D341Med (cell line): ENCODE data around the gene TTYH1.
A peak's percentile ranks its signal among the peaks of the same experiment; 100 is the strongest.
"Not testable (repeated sequence)": the region's sequence is repeated elsewhere in the genome, so short reads cannot be mapped to it uniquely, and the experiment has no call there.

ENCODE experiments used
- DNase-seq: peaks from one replicate; pipeline ENCODE4 v3.0.0; 2012; ENCODE audit warnings: low spot score

TTYH1 gene

DNA sequence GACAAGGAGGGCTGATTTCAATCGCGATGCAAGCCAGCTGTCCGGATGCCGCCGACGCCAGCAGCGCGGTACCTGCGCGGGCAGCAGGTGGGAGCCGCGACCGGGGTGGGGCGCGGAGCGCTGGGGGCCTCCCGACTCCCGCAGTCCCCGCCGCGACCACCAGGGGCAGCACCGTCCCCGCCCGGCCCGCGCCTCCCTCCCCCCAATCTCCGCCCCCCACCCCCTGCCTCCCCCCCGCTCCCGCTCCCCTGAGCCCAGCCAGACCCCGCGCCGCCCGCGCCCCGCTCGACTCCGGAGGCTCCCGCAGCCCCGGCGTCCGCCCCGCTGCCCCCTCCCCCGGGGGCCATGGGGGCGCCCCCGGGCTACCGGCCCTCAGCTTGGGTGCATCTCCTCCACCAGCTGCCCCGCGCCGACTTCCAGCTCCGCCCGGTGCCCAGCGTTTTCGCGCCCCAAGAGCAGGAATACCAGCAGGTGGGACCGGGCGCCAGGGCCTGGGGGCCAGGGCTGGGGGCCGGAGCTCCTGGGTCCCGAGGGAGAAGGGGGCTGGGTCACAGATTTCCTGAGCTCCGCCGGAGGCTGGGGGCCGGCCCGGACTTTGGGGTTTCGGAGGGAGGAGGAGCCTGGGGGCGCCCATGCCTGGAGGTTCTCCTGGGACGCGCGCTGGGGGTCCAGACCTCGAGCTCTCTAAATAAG, at the start of gene TTYH1:
Gene TTYH1 (plus strand): TSS at position 257 of the 693 bp plus-strand sequence. CDS start 89 bp downstream, at position 346.
- peak; percentile 89 for DNase-seq

DNA sequence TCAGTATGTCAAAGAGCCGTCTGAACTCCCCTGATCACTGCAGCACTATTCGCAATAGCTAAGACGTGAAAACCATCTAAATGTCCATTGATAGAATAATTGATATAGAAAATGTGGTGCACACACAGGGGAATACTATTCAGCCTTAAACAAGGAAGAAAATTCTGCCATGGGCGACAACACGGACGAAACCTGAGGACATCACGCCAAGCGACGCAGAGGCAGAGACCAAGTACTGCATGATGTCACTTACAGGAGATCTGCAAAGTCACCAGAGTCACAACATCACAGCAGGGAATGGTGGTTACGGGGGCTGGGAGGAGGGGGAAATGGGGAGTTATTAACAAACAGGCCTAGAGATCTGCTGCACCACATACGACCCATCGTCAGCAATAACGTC, 49.5 kb upstream of the TTYH1 start:
- DNase-seq: not testable (repeated sequence)

DNA sequence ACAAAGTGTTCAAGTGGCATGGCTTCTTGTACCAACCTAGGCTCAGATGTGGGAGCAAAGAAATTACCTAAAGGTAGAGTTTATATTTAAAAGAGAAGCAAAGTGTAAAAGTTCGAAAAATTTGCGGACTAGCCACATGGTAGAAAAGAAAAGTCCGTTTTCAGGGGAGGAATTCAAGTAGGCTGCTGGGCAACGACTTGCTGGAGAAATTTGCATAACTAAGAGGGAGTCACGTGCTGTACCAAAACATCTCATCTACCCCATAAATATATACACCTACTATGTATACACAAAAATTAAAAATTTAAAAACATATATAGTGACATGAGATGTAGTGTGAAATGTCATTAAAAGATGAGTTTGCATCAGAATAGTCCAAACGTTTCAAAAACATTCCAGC, 48.5 kb upstream of the TTYH1 start:
- DNase-seq: no peak

DNA sequence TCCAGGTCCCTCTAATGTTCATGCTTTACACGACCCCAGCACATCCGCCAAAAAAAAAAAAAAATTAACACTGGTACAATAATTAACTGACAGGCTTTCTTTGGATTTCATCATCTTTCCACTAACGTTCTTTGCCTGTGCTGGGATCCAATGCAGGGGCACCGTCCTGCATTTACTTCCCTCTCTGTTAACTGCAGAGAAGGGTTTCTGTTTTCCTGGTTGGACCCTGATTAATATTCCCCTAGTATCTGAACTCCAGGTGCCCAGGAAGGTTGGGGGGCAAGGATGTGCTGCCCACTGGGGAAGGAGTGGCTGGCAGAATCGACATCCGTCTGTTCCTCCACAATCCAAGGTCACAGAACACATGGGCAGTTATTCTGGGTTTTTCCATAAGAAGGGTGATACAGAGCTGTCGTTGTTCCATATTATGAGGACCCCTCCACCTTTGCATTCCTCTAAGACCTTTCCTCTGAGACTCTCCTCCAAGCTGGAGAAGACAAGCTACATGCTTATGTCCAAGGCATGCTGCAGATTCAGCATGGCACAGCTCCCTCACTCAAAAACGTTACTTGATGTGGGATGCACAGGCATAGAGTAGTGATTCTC, 46.1 kb upstream of the TTYH1 start:
- DNase-seq: no peak

DNA sequence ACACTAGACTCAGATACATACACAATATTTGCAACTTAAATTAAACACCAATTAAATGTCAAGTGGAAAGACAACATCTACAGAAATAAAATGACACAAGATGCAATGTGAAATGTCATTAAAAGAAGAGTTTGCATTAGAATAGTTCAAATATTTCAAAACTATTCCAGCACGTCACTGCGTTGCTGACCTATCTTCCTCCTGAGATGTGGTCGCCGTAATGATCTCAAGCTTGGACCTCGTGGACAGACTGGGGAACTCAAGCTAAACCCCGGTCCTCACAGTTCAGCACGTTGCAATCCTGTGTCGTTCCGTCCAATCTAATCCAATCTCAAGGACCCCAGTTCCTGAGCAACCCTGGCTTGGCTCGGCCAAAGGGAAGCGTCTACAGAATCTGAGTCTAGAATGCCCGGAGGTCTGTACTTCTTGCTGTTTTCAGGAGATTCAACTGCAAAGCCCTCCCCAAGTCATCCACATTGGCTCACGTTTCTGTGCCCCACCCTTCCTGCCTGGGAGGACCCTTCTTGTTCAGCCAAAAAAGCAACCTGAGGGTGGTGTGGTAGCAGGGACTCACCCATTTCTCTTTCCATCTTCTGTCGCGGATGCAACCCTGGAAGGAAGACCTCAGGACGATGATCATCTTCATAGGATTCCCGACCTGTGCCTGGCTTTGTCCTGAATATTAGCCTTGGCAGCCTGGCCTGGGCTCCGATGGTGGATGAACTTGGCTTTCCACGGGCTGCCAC, 45.4 kb upstream of the TTYH1 start:
- not testable (repeated sequence) for DNase-seq

DNA sequence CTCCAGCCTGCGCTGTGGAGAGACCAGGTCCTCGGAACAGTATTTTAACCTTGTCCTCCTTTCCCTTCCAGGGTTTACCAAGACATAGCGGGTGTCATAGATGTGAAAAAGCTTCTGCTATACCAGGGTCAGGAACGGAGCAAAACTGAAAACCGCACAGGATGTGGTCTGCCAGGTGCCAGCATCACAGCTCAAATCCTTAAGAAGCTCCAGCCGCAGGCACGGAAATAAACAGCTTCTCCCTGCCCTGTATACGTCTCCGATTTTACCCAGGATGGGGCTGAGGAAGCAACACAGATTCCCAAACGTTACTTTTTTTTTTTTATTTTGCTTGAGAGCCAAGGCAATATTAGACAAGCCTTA, 44.8 kb upstream of the TTYH1 start:
- DNase-seq: not testable (repeated sequence)

DNA sequence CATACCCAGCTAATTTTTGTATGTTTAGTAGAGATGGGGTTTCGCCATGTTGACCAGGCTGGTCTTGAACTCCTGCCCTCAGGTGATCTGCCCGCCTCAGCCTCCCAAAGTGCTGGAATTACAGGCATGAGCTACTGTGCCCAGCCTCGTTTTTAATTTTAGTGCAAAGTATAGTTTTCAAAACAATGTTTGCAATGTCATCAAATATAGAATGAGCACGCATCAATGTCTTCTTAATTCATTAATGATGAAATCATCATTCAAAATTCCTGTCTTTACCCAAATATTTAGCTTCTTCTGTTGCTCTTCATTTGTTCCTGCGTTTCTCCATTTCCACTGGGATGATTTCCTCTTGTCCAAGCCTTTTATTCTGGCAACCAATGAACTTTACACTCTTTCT, 43.8 kb upstream of the TTYH1 start:
- not testable (repeated sequence) for DNase-seq

DNA sequence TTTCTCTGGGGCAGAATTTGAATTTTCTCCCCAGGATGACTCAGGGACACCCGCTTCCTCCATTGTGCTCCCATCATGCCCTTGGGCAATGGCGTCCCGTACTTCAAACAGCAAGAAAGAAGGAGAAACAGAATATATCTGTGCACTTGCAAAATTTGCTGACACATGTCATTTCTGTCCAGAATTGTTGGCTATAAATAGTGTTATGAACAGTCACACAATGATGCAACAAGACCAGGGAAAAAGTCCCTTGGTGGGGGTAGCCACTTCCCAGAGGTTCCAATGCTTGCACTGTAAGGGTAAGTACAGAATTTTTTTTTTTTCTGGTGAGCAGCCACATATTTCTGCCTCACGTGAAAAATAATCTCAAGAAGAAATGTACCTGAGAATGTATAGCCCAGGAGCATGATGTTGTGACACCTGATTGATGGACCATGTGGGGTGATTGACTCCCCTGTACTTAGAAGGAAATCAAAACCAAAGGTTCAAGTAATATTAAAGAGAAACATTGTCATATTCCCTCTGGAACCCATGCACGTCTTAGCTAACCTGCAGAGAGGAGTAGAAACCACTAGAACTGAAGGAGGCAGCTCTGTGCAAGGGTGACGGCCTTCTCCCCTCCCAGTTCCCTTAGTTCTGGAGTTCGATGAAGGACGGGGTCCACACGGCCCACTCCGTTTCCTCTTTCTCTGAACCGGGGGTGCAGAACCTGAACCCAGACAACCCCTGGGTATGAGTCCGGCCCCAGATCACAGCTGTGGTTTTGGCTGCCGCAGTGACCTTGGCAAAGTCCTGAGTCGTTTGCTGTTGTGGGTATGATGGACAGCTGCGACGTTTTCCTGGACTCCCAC, 41.3 kb upstream of the TTYH1 start:
- DNase-seq: no peak

DNA sequence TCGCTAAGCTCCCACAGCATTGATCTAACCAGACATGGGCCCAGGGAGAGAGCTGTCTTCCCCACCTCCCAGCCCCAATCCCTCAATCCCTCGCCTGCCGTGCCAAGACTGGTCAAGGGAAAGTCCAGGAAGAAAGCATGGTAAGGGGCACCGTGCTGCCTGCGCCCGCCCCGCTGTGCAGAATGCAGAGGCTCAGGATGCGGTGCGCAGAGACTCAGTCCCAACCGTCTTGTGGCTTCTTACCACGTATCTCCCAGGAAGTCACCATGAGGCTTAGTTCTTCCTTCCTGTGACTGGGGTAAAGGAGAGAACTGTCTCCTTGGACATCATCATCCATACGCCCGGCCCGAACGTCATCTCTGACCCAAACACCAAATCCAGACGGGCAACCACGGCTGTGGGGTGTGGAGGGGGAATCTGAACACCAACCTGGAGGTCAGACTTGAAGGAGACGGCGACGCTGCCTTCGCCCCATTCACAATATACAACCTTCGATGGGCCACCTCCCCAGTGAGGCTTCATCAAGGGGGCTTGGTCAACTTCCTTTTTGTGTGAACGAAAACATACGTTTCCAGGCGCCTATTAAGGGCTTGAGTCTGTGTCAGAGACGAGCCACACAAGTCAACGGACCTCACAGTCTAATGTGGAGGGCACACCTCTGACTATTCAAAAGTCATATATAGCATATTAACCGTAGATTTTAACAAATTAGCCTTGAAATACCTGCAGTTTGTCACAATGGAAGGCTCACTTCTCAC, 39.9 kb upstream of the TTYH1 start:
- not testable (repeated sequence) for DNase-seq

DNA sequence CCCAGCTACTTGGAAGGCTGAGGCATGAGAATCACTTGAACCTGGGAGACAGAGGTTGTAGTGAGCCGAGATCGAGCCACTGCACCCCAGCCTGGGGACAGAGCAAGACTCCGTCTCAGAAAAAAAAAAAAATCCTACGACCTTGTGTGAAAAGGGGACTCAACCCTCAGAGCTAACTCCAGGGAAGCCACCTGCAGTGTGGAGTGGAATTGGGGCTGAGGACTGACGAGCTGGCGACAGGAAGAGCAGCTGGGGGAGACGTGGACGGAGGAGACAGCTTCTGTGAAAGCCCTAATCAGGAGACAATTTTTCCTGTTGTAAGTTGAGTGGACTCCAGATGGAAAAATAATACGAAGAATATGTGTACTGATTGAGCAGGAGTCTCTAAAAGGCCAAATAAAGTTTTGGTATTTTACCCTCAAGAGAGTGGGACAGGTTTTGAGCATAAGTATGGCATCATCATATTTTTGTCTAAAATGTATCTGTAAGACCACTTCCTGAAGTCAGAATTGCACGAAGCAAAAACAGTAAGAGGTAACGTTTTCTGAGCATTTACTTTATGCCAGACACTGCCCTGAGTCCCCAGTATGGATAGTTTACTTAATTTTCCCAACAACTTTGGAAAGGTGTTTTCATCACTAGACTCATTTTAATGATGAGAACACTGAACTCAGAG, 38.5 kb upstream of the TTYH1 start:
- DNase-seq: no peak

DNA sequence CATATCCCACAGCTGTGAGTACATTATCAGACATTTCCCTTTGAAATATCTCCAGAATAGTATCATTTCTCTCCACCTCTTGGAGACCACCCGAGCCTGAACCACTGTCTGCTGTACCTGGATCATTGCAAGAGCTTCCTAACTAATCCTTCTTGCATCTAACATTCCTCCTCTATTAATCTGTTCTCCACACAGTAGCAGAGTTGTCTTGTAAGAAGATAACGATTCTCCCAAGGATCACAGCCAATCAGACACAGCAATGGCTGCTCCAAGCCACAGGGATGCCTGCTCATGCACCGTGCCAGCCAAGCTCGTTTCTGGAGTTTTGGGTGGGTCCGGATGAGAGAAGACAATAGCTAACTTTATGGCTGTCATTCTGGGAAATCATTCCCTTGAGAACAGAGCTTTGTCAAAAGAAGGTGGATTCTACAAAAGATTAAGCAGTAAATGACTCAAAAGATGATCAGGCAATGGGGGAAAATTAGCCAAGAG, 36.0 kb upstream of the TTYH1 start:
- no peak for DNase-seq

DNA sequence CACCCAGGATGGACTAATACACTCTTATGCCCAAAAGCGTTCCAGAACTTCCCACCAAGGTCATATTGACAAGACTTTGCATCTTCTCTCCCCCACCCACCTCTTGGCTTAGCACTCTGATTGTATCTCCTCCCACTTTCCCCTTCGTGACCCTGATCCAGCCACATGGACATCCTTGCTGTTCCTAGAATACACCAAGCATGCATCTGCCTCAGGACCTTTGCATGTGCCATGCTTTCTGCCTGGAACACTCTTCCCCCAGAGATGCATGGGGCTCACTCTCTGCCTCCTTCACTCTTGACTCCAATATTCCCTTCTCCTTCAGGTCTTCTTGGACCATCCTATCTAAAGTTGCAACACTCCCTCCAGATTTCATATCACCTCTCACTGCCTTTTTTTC, 34.4 kb upstream of the TTYH1 start:
- no peak for DNase-seq

DNA sequence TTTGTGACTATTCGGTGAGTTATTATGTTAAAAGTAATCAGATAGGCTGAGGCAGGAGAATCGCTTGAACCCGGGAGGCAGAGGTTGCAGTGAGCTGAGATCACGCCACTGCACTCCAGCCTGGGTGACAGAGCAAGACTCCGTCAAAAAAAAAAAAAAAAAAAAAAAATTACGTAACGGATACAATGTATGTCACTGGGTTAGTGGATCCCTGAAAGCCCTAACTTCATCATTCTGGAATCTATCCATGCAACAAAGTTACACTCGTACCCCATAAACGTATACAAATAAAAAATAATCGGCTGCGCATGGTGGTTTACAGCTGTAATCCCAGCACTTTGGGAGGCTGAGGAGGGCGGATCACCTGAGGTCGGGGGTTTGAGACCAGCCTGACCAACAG, 33.2 kb upstream of the TTYH1 start:
- DNase-seq: not testable (repeated sequence)

DNA sequence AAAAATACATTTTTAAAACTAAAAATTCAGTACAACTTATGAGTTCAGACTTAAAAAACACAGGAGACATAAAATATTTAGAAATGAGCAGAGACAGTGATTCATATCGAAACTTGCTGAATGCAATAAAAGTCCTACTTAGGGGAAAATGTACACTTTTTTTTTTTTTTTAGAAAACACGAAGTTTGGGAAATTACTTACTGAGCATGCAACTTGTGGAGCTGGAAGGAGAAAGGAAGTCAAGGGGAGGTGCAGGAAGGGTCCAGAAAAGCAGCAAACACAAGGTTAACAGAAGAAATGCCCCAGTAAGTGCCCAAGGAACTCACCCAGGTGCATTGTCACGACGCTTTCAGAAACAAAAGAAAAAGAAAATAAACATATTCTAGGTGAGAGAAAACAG, 31.9 kb upstream of the TTYH1 start:
- no peak for DNase-seq

DNA sequence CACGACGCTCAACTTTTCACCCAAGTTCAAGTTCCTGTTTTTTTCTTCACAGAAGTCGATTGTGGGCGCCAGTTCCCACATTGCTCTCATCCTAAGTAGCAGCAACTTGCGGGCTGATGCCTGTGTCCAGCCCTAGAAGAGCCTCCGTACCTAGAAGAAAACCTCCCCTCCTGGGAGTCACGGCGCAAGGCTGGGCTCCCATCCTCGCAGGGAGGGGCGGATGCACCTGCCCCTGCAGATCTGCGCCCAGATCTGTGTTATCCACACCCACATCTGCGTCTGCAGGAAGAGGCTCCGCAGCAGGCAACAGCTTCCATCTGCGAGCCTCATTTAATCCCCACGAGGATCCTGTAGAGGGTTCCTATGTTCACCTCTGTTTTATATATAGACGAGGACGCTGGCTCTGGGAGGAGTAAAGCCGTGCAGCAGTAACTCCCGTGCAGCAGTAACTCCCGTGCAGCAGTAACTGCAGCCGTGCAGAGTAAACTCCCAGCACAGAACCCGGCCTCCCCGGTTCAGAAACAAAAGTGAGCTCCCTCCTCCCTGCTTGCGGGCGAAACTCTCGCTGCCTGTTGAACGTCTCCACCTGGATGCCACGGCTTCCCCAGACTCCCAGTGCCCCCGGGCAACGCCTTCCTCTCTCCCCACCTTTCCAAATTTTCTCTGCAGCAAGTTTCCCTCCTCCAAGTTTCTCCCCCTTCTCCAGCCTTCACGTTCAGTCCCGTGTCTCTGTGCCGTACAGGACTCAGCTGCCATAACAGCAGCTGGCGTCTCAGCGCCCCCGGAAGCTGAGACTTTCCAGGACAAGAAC, 27.1 kb upstream of the TTYH1 start:
- DNase-seq: no peak

DNA sequence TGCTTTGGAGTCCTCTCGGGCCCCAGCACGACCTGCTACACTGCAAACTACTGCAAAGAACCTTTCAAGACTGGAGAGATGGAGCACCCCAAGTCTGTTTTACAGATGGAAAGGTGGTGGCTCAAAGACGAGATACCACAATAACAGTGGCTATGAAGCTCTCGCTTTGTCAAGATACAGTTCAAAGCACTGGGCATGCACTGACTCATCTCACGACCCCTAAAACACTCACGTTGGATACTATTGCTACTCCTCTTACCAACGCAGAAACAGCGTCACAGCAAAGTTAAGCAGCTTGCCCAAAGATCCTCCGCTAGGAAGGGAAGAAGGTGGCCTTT, 26.5 kb upstream of the TTYH1 start:
- DNase-seq: no peak

DNA sequence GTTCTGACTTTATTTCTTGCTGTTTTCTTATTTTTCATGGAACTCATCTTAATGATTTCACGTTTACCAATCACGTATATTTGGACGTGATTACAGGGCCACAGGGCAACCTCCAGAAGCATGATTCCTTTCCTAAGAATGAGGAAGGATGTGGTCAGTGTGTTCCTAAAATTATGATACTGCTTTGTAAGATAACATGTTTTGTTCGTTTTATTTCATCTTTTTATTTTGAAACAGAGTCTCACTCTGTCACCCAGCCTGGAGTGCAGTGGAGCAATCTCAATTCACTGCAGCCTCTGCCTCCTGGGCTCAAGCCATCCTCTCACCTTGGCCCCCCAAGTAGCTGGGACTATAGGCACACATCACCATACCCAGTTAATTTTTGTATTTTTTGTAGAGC, 25.7 kb upstream of the TTYH1 start:
- no peak for DNase-seq

DNA sequence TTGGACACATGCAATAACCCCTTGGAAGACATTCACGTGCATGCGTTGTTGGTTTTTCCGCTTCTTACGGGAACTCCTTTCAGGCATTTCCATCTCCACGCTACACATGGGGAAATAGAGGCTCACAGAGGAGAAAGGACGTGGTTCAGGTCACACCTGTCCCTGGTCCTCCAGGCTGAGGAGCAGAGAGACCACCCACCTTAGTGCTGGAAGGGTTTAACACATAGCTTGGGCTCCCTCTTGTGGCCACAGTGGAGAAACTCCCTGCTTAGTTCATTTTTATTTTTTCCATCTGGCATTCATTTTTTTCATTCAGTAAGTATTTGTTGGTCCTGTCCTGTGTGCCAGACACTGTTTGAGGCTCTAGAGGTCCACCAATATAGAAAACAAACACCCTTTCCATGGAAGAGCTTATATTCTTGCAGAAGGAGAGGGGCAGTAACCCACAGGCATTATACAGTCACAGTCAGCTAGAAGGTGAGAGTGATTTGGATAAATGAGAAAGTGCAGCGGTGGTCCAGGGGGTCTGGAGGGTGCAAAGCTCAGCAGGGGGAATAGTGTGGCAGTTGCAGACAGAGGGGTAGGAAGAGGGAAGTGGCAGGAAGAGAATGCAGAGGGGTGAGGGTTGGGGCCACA, 24.2 kb upstream of the TTYH1 start:
- DNase-seq: peak; percentile 70

DNA sequence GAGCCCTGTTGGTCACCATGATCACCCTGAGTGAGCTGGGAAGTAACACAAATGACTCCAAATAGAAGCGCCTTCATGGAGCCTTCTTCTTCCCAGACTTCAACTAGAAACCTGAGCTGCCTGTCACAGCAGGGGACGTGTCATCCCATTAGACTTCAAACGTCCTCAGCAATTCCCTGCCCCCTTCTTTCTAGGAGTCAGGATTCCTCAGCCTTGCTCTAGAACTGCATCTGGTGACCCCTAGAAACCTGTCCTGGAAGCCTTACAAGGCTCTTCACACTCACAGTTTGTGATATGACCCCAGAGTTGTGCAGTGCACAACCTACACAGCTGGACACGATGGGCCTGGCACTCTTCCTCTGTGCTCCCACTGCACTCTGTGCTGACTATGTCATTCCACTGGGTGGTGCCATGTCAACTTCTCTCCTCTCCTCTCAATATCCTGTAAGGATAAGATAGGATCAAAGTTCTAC, 23.6 kb upstream of the TTYH1 start:
- no peak for DNase-seq

DNA sequence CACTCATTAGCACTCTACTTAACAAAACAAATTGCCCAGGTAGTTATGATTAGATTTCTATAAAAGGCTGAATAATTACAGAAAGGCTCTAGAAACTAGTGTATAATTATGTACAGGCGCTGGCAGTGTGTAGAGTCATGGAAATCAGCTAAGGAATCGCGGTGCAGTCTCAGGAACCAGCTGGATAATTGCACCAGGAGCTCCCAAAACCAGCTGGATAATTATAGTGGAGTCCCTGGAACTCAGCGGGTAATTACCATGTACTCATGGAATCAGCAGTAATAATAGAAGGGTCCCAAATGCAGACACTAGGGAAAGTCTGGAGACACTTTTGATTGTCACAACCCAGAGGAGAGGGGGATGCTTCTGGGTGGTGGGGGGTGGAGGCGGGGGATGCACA, 23.2 kb upstream of the TTYH1 start:
- DNase-seq: no peak
